Liver (tissue), 9 donors: ENCODE data around the gene CDK17. TPM values are rescaled to one million over a fixed set of nuclear protein-coding genes. Genes with fewer than 3 reads are reported as not detected.

ENCODE experiments used
- DNase-seq: peaks from one replicate; pipeline ENCODE4 v3.0.0-alpha.2; 2017; ENCODE audit warnings: low spot score
- H3K27ac ChIP-seq, 2 donors: one replicate each; pipeline ENCODE4 v1.7.0; 2013; ENCODE audit warnings: inconsistent platforms in 2 of 2, low read length in 2 of 2, control low read depth in 1 of 2, low read depth in 1 of 2, mild to moderate bottlenecking in 1 of 2
- H3K27me3 ChIP-seq, 4 donors: one replicate each; pipeline versions ENCODE4 v1.6.1 to v1.7.0; 2013; ENCODE audit warnings: low read length in 3 of 4, inconsistent platforms in 1 of 4, mild to moderate bottlenecking in 1 of 4, moderate library complexity in 1 of 4; ENCODE audit not compliant: control insufficient read depth in 4 of 4, insufficient read depth in 4 of 4
- H3K36me3 ChIP-seq, 4 donors: one replicate each; pipeline versions ENCODE4 v1.6.1 to v1.7.0; 2013; ENCODE audit warnings: low read length in 3 of 4, mild to moderate bottlenecking in 3 of 4, low read depth in 1 of 4, moderate library complexity in 1 of 4; ENCODE audit not compliant: control insufficient read depth in 4 of 4, insufficient read depth in 3 of 4
- H3K4me1 ChIP-seq, 4 donors: one replicate each; pipeline versions ENCODE4 v1.6.1 to v1.7.0; 2013; ENCODE audit warnings: low read length in 3 of 4, mild to moderate bottlenecking in 3 of 4, moderate library complexity in 1 of 4; ENCODE audit not compliant: control insufficient read depth in 4 of 4, insufficient read depth in 4 of 4
- H3K4me3 ChIP-seq, 3 donors: one replicate each; pipeline versions ENCODE4 v1.6.1 to v1.7.0; 2013; ENCODE audit warnings: low read length in 3 of 3, control low read depth in 1 of 3, low read depth in 1 of 3, mild to moderate bottlenecking in 1 of 3
- H3K9ac ChIP-seq, 2 donors: one replicate each; pipeline ENCODE4 v1.7.0; 2013; ENCODE audit warnings: low read length in 2 of 2, mild to moderate bottlenecking in 2 of 2, moderate library complexity in 2 of 2, control low read depth in 1 of 2, low read depth in 1 of 2
- H3K9me3 ChIP-seq, 4 donors: one replicate each; pipeline versions ENCODE4 v1.6.1 to v1.7.0; 2013; ENCODE audit warnings: low read length in 3 of 4; ENCODE audit not compliant: control insufficient read depth in 4 of 4
- ATF3 ChIP-seq: IDR thresholded peaks from 2 replicates; pipeline ENCODE4 v1.6.1; 2016; ENCODE audit warnings: antibody characterized with exemption
- CTCF ChIP-seq: fragments of 150-350 bp; IDR thresholded peaks from 2 replicates; pipeline ENCODE4 v1.5.1; 2017; ENCODE audit warnings: improper control_type of control experiment, low read depth, low read length; ENCODE audit not compliant: missing input control
- EGR1 ChIP-seq, 2 donors: IDR thresholded peaks; 2 replicates each; pipeline ENCODE4 v1.6.1; 2016 to 2018; ENCODE audit warnings: antibody characterized with exemption in 2 of 2, low read depth in 2 of 2
- FOXA1 ChIP-seq: IDR thresholded peaks from 2 replicates; pipeline ENCODE4 v1.6.1; 2016; ENCODE audit warnings: antibody characterized with exemption
- FOXA2 ChIP-seq: IDR thresholded peaks from 2 replicates; pipeline ENCODE4 v1.6.1; 2016; ENCODE audit warnings: antibody characterized with exemption
- GABPA ChIP-seq, 2 donors: IDR thresholded peaks in 1 of 2; conservative IDR thresholded peaks in 1 of 2; 2 replicates each; pipeline ENCODE4 v1.6.1; 2016; ENCODE audit warnings: antibody characterized with exemption in 2 of 2, mild to moderate bottlenecking in 1 of 2, moderate library complexity in 1 of 2
- HNF4A ChIP-seq, 2 donors: conservative IDR thresholded peaks; 2 replicates each; pipeline ENCODE4 v1.6.1; 2016; ENCODE audit warnings: antibody characterized with exemption in 2 of 2, mild to moderate bottlenecking in 2 of 2
- HNF4G ChIP-seq: IDR thresholded peaks from 2 replicates; pipeline ENCODE4 v1.6.1; 2016; ENCODE audit warnings: antibody characterized with exemption
- JUND ChIP-seq, 2 donors: IDR thresholded peaks; 2 replicates each; pipeline ENCODE4 v1.6.1; 2016; ENCODE audit warnings: antibody characterized with exemption in 2 of 2
- MAX ChIP-seq: IDR thresholded peaks from 2 replicates; pipeline ENCODE4 v1.6.1; 2016; ENCODE audit warnings: antibody characterized with exemption
- NR2F2 ChIP-seq: IDR thresholded peaks from 2 replicates; pipeline ENCODE4 v1.6.1; 2016; ENCODE audit warnings: antibody characterized with exemption
- RAD21 ChIP-seq, 2 donors: IDR thresholded peaks; 2 replicates each; pipeline ENCODE4 v1.6.1; 2016; ENCODE audit warnings: antibody characterized with exemption in 2 of 2, mild to moderate bottlenecking in 2 of 2
- REST ChIP-seq: IDR thresholded peaks from 2 replicates; pipeline ENCODE4 v1.6.1; 2016; ENCODE audit warnings: antibody characterized with exemption, mild to moderate bottlenecking
- RXRA ChIP-seq, 2 donors: IDR thresholded peaks; 2 replicates each; pipeline ENCODE4 v1.6.1; 2017 to 2018; ENCODE audit warnings: antibody characterized with exemption in 2 of 2, mild to moderate bottlenecking in 1 of 2
- SP1 ChIP-seq: IDR thresholded peaks from 2 replicates; pipeline ENCODE4 v1.6.1; 2018; ENCODE audit warnings: antibody characterized with exemption, mild to moderate bottlenecking
- TAF1 ChIP-seq: conservative IDR thresholded peaks from 2 replicates; pipeline ENCODE4 v1.6.1; 2016; ENCODE audit warnings: antibody characterized with exemption, mild to moderate bottlenecking
- YY1 ChIP-seq: IDR thresholded peaks from 2 replicates; pipeline ENCODE4 v1.6.1; 2016; ENCODE audit warnings: antibody characterized with exemption, mild to moderate bottlenecking
- ZBTB33 ChIP-seq: IDR thresholded peaks from 2 replicates; pipeline ENCODE4 v1.6.1; 2016; ENCODE audit warnings: antibody characterized with exemption
- WGBS: extraction: QIAGEN DNeasy Blood & Tissue Kit; methylation state at CpG from one replicate; pipeline ENCODE4 v1.1.7; 2013; 5-methylcytosine and 5-hydroxymethylcytosine counted together
- polyA plus RNA-seq, 2 donors: library from polyadenylated mRNA; stranded (reverse) in 1 of 2; unstranded in 1 of 2; fragments of 200-250 nt in 1 of 2; fragments of >200 nt in 1 of 2; fragmentation: Nextera tagmentation in 1 of 2; extraction: Ambion mirVana in 1 of 2; gene quantifications; one replicate each; pipeline versions ENCODE4 v1.2.1 to v1.2.3, GENCODE V29; 2013 to 2015
- total RNA-seq, 2 donors: library from RNA; depleted of rRNA; stranded (reverse); fragments of >200 nt; gene quantifications; one replicate each; pipeline ENCODE4 v1.2.3, GENCODE V29; 2014
- donor health status: healthy.
- donor health status: healthy.
- donor health status: healthy.
- donor health status: healthy.
- donor health status: healthy.

The CDK17 gene
- total and polyA plus RNA-seq, 4 donors = 4.8 to 25.2 (median 14.9) TPM

- no peaks in the 10 kb centered on the region for H3K27me3 ChIP-seq
- H3K4me3 ChIP-seq = no peak overlapping the region
- no peaks in the 10 kb centered on the region for H3K36me3 ChIP-seq
- DNase-seq = no peak
- H3K27ac ChIP-seq = no peak overlapping the region
- WGBS = 87% methylated on average over 7 of the region's 7 CpGs
- H3K9me3 ChIP-seq = no peaks in the 10 kb centered on the region
- no peak overlapping the region for H3K9ac ChIP-seq
- peaks cover 1 to 9% (median 4%) of the 10 kb centered on the region in 4 donors for H3K4me1 ChIP-seq
- no peak for TF ChIP-seq HNF4A (conservative IDR thresholded peaks at IDR 0.05)
- TF ChIP-seq REST = no peak
- TF ChIP-seq JUND (IDR thresholded peaks at IDR 0.05) = no peak
- no peak for TF ChIP-seq FOXA1
- no peak for TF ChIP-seq HNF4G
- no peak for TF ChIP-seq SP1
- no peak for TF ChIP-seq MAX
- TF ChIP-seq ZBTB33 = no peak
- no peak for TF ChIP-seq YY1
- no peak for TF ChIP-seq RAD21 (IDR thresholded peaks at IDR 0.05)
- TF ChIP-seq TAF1 = no peak
- TF ChIP-seq RXRA (IDR thresholded peaks at IDR 0.05) = no peak
- no peak for TF ChIP-seq ATF3
- no peak for TF ChIP-seq CTCF
- TF ChIP-seq EGR1 (IDR thresholded peaks at IDR 0.05; ENCODE audit: low read depth in 2 of 2) = no peak
- TF ChIP-seq GABPA (IDR thresholded peaks at IDR 0.05 in 1 of 2, conservative IDR thresholded peaks at IDR 0.05 in 1 of 2) = no peak
- no peak for TF ChIP-seq FOXA2
- TF ChIP-seq NR2F2 = no peak
These were observed 167.1 kb downstream of the CDK17 start for GRCh38 chr12:96233168-96233567.

GRCh38 chr12:96230646-96231045 is 169.6 kb downstream of the CDK17 start:
- H3K36me3 ChIP-seq = no peaks in the 10 kb centered on the region
- no peak overlapping the region for H3K4me3 ChIP-seq
- peaks cover 5 to 18% (median 7%) of the 10 kb centered on the region in 4 donors for H3K4me1 ChIP-seq
- no peaks in the 10 kb centered on the region for H3K9me3 ChIP-seq
- DNase-seq = no peak
- no peaks in the 10 kb centered on the region for H3K27me3 ChIP-seq
- H3K27ac ChIP-seq = no peak overlapping the region
- TF ChIP-seq MAX (no peak), HNF4A (conservative IDR thresholded peaks at IDR 0.05) (no peak), TAF1 (no peak), RAD21 (IDR thresholded peaks at IDR 0.05) (no peak), NR2F2 (no peak), FOXA1 (no peak), FOXA2 (no peak), ZBTB33 (no peak)
- no peak overlapping the region for H3K9ac ChIP-seq
- WGBS = 91% methylated on average over 13 of the region's 13 CpGs
